ENCODE measurements around the gene CDC42BPB.

DNA sequence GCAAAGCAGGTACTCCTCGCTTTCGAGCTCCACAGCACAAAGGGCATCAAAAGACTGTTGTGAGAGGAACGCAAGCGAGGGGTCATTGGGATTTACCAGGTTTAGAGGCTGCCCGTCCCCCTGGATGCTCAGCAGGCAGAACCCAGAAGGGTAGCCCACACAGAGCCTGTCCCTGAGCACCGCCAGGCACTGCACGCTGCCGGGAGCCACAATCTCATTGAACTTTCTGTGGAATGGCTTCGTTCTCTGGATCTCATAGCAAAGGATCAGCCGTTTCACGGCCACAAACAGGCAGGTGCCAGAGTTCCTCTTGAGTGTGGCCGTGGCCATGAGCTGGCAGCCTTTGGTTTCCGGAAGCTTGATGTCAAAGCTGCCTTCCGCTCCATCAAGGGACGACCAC, 113.4 kb downstream of the CDC42BPB start:
- TF ChIP-seq, protein P1, sequence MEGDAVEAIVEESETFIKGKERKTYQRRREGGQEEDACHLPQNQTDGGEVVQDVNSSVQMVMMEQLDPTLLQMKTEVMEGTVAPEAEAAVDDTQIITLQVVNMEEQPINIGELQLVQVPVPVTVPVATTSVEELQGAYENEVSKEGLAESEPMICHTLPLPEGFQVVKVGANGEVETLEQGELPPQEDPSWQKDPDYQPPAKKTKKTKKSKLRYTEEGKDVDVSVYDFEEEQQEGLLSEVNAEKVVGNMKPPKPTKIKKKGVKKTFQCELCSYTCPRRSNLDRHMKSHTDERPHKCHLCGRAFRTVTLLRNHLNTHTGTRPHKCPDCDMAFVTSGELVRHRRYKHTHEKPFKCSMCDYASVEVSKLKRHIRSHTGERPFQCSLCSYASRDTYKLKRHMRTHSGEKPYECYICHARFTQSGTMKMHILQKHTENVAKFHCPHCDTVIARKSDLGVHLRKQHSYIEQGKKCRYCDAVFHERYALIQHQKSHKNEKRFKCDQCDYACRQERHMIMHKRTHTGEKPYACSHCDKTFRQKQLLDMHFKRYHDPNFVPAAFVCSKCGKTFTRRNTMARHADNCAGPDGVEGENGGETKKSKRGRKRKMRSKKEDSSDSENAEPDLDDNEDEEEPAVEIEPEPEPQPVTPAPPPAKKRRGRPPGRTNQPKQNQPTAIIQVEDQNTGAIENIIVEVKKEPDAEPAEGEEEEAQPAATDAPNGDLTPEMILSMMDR (IDR thresholded peaks at IDR 0.05): no peak
- TF ChIP-seq POLR2A (IDR thresholded peaks at IDR 0.05): no peak
